Activated naive CD8-positive, alpha-beta T cell treated with anti-CD3 and anti-CD28 coated beads for 36 hours (primary cell): ENCODE measurements around the gene PRKCA. TPM values are rescaled to one million over a fixed set of nuclear protein-coding genes. Genes with fewer than 3 reads are reported as not detected.

Experiments
- DNase-seq: peaks from one replicate; pipeline ENCODE4 v3.0.0; 2021
- H3K27ac Mint-ChIP-seq: one replicate; pipeline ENCODE4 v1.8.0; 2022; ENCODE audit warnings: mild to moderate bottlenecking, moderate library complexity, mixed read lengths
- H3K27me3 Mint-ChIP-seq: one replicate; pipeline ENCODE4 v1.8.0; 2022; ENCODE audit warnings: mild to moderate bottlenecking, mixed read lengths
- H3K36me3 Mint-ChIP-seq: one replicate; pipeline ENCODE4 v1.8.0; 2021; ENCODE audit warnings: mild to moderate bottlenecking, mixed read lengths
- H3K4me1 Mint-ChIP-seq: one replicate; pipeline ENCODE4 v1.8.0; 2021; ENCODE audit warnings: mixed read lengths
- H3K4me3 Mint-ChIP-seq: one replicate; pipeline ENCODE4 v1.8.0; 2022; ENCODE audit warnings: mild to moderate bottlenecking, moderate library complexity, mixed read lengths
- H3K9me3 Mint-ChIP-seq: one replicate; pipeline ENCODE4 v1.8.0; 2022; ENCODE audit warnings: mixed read lengths
- total RNA-seq, 2 experiments: library from RNA; stranded (reverse); gene quantifications; one replicate each; pipeline ENCODE4 v1.2.3, GENCODE V29; 2021

The PRKCA gene
- total RNA-seq, 2 experiments from 2014 or later, result 63.5 to 65.8 TPM

- peaks cover 40% of the 10 kb centered on the region for H3K36me3 Mint-ChIP-seq
- peak overlapping the region; percentile 60 for H3K4me3 Mint-ChIP-seq
- H3K9me3 Mint-ChIP-seq, result no peaks in the 10 kb centered on the region
- no peak for DNase-seq
- H3K27ac Mint-ChIP-seq, result peak overlapping the region; percentile 93
- no peaks in the 10 kb centered on the region for H3K27me3 Mint-ChIP-seq
- peaks cover 62% of the 10 kb centered on the region for H3K4me1 Mint-ChIP-seq
Measured at GRCh38 chr17:66518108-66518507, 215.7 kb downstream of the PRKCA start.

- Mint-ChIP-seq H3K36me3 (peaks cover 44% of the 10 kb centered on the region), H3K27ac (peak overlapping the region; percentile 47), H3K4me1 (peaks cover 63% of the 10 kb centered on the region), H3K9me3 (no peaks in the 10 kb centered on the region), H3K27me3 (no peaks in the 10 kb centered on the region), H3K4me3 (peak overlapping the region; percentile 2)
- DNase-seq, result no peak
Measured at GRCh38 chr17:66518677-66519076, 216.3 kb downstream of the PRKCA start.

GRCh38 chr17:66519154-66519553 is 216.7 kb downstream of the PRKCA start:
- Mint-ChIP-seq H3K36me3 (peaks cover 46% of the 10 kb centered on the region), H3K9me3 (no peaks in the 10 kb centered on the region), H3K27ac (peak overlapping the region; percentile 47), H3K4me3 (no peak overlapping the region), H3K4me1 (peaks cover 61% of the 10 kb centered on the region), H3K27me3 (no peaks in the 10 kb centered on the region)
- DNase-seq, result no peak

- peaks cover 47% of the 10 kb centered on the region for H3K36me3 Mint-ChIP-seq
- H3K27me3 Mint-ChIP-seq, result no peaks in the 10 kb centered on the region
- H3K27ac Mint-ChIP-seq, result no peak overlapping the region
- no peak overlapping the region for H3K4me3 Mint-ChIP-seq
- peaks cover 2% of the 10 kb centered on the region for H3K9me3 Mint-ChIP-seq
- H3K4me1 Mint-ChIP-seq, result peaks cover 64% of the 10 kb centered on the region
- DNase-seq, result no peak
Measured at GRCh38 chr17:66520999-66521398, 218.6 kb downstream of the PRKCA start.

GRCh38 chr17:66522591-66523272 is 220.3 kb downstream of the PRKCA start:
- DNase-seq, result no peak
- Mint-ChIP-seq H3K27me3 (no peaks in the 10 kb centered on the region), H3K4me1 (peaks cover 58% of the 10 kb centered on the region), H3K27ac (peak overlapping the region; percentile 25), H3K9me3 (peaks cover 2% of the 10 kb centered on the region), H3K36me3 (peaks cover 45% of the 10 kb centered on the region), H3K4me3 (no peak overlapping the region)

GRCh38 chr17:66523378-66524200 is 221.2 kb downstream of the PRKCA start:
- H3K4me1 Mint-ChIP-seq, result peaks cover 53% of the 10 kb centered on the region
- no peaks in the 10 kb centered on the region for H3K27me3 Mint-ChIP-seq
- no peak for DNase-seq
- H3K36me3 Mint-ChIP-seq, result peaks cover 46% of the 10 kb centered on the region
- peaks cover 4% of the 10 kb centered on the region for H3K9me3 Mint-ChIP-seq
- no peak overlapping the region for H3K27ac Mint-ChIP-seq
- no peak overlapping the region for H3K4me3 Mint-ChIP-seq

GRCh38 chr17:66524877-66525276 is 222.5 kb downstream of the PRKCA start:
- no peak overlapping the region for H3K27ac Mint-ChIP-seq
- H3K4me3 Mint-ChIP-seq, result no peak overlapping the region
- H3K9me3 Mint-ChIP-seq, result peaks cover 5% of the 10 kb centered on the region
- no peaks in the 10 kb centered on the region for H3K27me3 Mint-ChIP-seq
- peaks cover 46% of the 10 kb centered on the region for H3K4me1 Mint-ChIP-seq
- DNase-seq, result no peak
- peaks cover 48% of the 10 kb centered on the region for H3K36me3 Mint-ChIP-seq

GRCh38 chr17:66525338-66525737 is 222.9 kb downstream of the PRKCA start:
- H3K9me3 Mint-ChIP-seq, result peaks cover 5% of the 10 kb centered on the region
- no peaks in the 10 kb centered on the region for H3K27me3 Mint-ChIP-seq
- no peak overlapping the region for H3K4me3 Mint-ChIP-seq
- peak overlapping the region; percentile 4 for H3K27ac Mint-ChIP-seq
- no peak for DNase-seq
- H3K36me3 Mint-ChIP-seq, result peaks cover 52% of the 10 kb centered on the region
- H3K4me1 Mint-ChIP-seq, result peaks cover 50% of the 10 kb centered on the region

- peaks cover 47% of the 10 kb centered on the region for H3K4me1 Mint-ChIP-seq
- peaks cover 5% of the 10 kb centered on the region for H3K9me3 Mint-ChIP-seq
- no peak overlapping the region for H3K4me3 Mint-ChIP-seq
- no peak for DNase-seq
- peaks cover 59% of the 10 kb centered on the region for H3K36me3 Mint-ChIP-seq
- no peak overlapping the region for H3K27ac Mint-ChIP-seq
- no peaks in the 10 kb centered on the region for H3K27me3 Mint-ChIP-seq
Measured at GRCh38 chr17:66526827-66527226, 224.4 kb downstream of the PRKCA start.

GRCh38 chr17:66527335-66527734 is 224.9 kb downstream of the PRKCA start:
- H3K36me3 Mint-ChIP-seq, result peaks cover 57% of the 10 kb centered on the region
- no peak for DNase-seq
- no peaks in the 10 kb centered on the region for H3K27me3 Mint-ChIP-seq
- H3K9me3 Mint-ChIP-seq, result peaks cover 5% of the 10 kb centered on the region
- H3K4me1 Mint-ChIP-seq, result peaks cover 42% of the 10 kb centered on the region
- H3K27ac Mint-ChIP-seq, result no peak overlapping the region
- H3K4me3 Mint-ChIP-seq, result no peak overlapping the region

- H3K4me3 Mint-ChIP-seq, result no peak overlapping the region
- no peak overlapping the region for H3K27ac Mint-ChIP-seq
- peaks cover 40% of the 10 kb centered on the region for H3K4me1 Mint-ChIP-seq
- peaks cover 50% of the 10 kb centered on the region for H3K36me3 Mint-ChIP-seq
- no peak for DNase-seq
- H3K9me3 Mint-ChIP-seq, result peaks cover 3% of the 10 kb centered on the region
- no peaks in the 10 kb centered on the region for H3K27me3 Mint-ChIP-seq
Measured at GRCh38 chr17:66531851-66532295, 229.5 kb downstream of the PRKCA start.

GRCh38 chr17:66533572-66533971 is 231.2 kb downstream of the PRKCA start:
- Mint-ChIP-seq H3K27ac (no peak overlapping the region), H3K4me3 (no peak overlapping the region), H3K9me3 (peaks cover 1% of the 10 kb centered on the region), H3K27me3 (no peaks in the 10 kb centered on the region), H3K4me1 (peaks cover 46% of the 10 kb centered on the region), H3K36me3 (peaks cover 46% of the 10 kb centered on the region)
- no peak for DNase-seq

- Mint-ChIP-seq H3K4me1 (peaks cover 44% of the 10 kb centered on the region), H3K9me3 (no peaks in the 10 kb centered on the region), H3K36me3 (peaks cover 44% of the 10 kb centered on the region), H3K4me3 (no peak overlapping the region), H3K27me3 (no peaks in the 10 kb centered on the region), H3K27ac (no peak overlapping the region)
- DNase-seq, result no peak
Measured at GRCh38 chr17:66533986-66534385, 231.6 kb downstream of the PRKCA start.

GRCh38 chr17:66535611-66536010 is 233.2 kb downstream of the PRKCA start:
- Mint-ChIP-seq H3K36me3 (peaks cover 34% of the 10 kb centered on the region), H3K4me3 (no peak overlapping the region), H3K4me1 (peaks cover 43% of the 10 kb centered on the region), H3K27me3 (no peaks in the 10 kb centered on the region), H3K9me3 (no peaks in the 10 kb centered on the region), H3K27ac (peak overlapping the region; percentile 57)
- DNase-seq, result no peak

GRCh38 chr17:66537502-66537901 is 235.1 kb downstream of the PRKCA start:
- Mint-ChIP-seq H3K36me3 (peaks cover 37% of the 10 kb centered on the region), H3K27me3 (no peaks in the 10 kb centered on the region), H3K9me3 (peaks cover 3% of the 10 kb centered on the region), H3K27ac (no peak overlapping the region), H3K4me3 (no peak overlapping the region), H3K4me1 (peaks cover 55% of the 10 kb centered on the region)
- no peak for DNase-seq
